SK-N-SH (cell line): ENCODE results near the gene SEMA4G. TPM values are rescaled to one million over a fixed set of nuclear protein-coding genes. Genes with fewer than 3 reads are reported as not detected.

ENCODE experiments used
- CTCF ChIA-PET: fragments of 300-600, 350-600 bp; formaldehyde crosslinking; extraction: SDS; loops from one replicate; lab custom pipeline; 2021; lab: Yijun Ruan, JAX
- POLR2A ChIA-PET: fragments of 350-600 bp; sonication (Branson Sonifier 250); formaldehyde crosslinking; extraction: SDS; loops from one replicate; lab custom pipeline; 2020; ENCODE audit warnings: antibody characterized with exemption, inconsistent platforms; lab: Yijun Ruan, JAX
- DNase-seq: peaks from one replicate; pipeline ENCODE4 v3.0.0; 2012
- H2AFZ ChIP-seq: fragments of 200-600 bp; sonication (generic); 2 replicates; pipeline ENCODE4 v1.8.1; 2016; ENCODE audit warnings: antibody characterized with exemption, mild to moderate bottlenecking, low read depth
- H3F3A ChIP-seq: fragments of 200-600 bp; sonication (generic); replicated peaks from 2 replicates; pipeline ENCODE3; 2016; ENCODE audit warnings: antibody characterized with exemption, mild to moderate bottlenecking; ENCODE audit not compliant: insufficient read depth
- H3K27ac ChIP-seq, 2 experiments: fragments of 200-500 bp in 1 of 2; fragments of 200-600 bp in 1 of 2; sonication (Bioruptor generic) in 1 of 2; sonication (generic), shearing (Covaris generic) in 1 of 2; 2 replicates each; pipeline versions ENCODE4 v1.5.1 to v1.6.1; 2014 to 2016; ENCODE audit warnings: low read depth in 2 of 2, inconsistent platforms in 1 of 2, low read length in 1 of 2, mild to moderate bottlenecking in 1 of 2, mixed read lengths in 1 of 2
- H3K27me3 ChIP-seq: fragments of 200-600 bp; sonication (generic), shearing (Covaris generic); 2 replicates; pipeline ENCODE4 v1.6.1; 2016; ENCODE audit warnings: mixed run types; ENCODE audit not compliant: insufficient read depth
- H3K36me3 ChIP-seq, 2 experiments: fragments of 200-500 bp in 1 of 2; fragments of 200-600 bp in 1 of 2; sonication (Bioruptor generic) in 1 of 2; sonication (generic) in 1 of 2; replicated peaks in 1 of 2; 2 replicates each; pipeline versions ENCODE3 to v1.5.1; 2014 to 2016; ENCODE audit warnings: low read length in 1 of 2, mild to moderate bottlenecking in 1 of 2; ENCODE audit not compliant: insufficient read depth in 2 of 2, control insufficient read depth in 1 of 2
- H3K4me1 ChIP-seq, 2 experiments: fragments of 200-500 bp in 1 of 2; fragments of 200-600 bp in 1 of 2; sonication (Bioruptor generic) in 1 of 2; sonication (generic), shearing (Covaris generic) in 1 of 2; 2 replicates each; pipeline versions ENCODE4 v1.5.1 to v1.6.1; 2014 to 2016; ENCODE audit warnings: low read depth in 1 of 2, low read length in 1 of 2, mixed run types in 1 of 2; ENCODE audit not compliant: insufficient read depth in 2 of 2, control insufficient read depth in 1 of 2
- H3K4me2 ChIP-seq: fragments of 200-600 bp; sonication (generic), shearing (Covaris generic); 2 replicates; pipeline ENCODE4 v1.6.1; 2017; ENCODE audit warnings: mixed run types
- H3K4me3 ChIP-seq, 2 experiments: fragments of 200-500 bp in 1 of 2; fragments of 200-600 bp in 1 of 2; sonication (Bioruptor generic) in 1 of 2; sonication (generic), shearing (Covaris generic) in 1 of 2; 2 replicates each; pipeline versions ENCODE4 v1.5.1 to v1.8.1; 2014 to 2016; ENCODE audit warnings: low read depth in 2 of 2, inconsistent platforms in 1 of 2, low read length in 1 of 2, mild to moderate bottlenecking in 1 of 2, mixed read lengths in 1 of 2, moderate library complexity in 1 of 2
- H3K79me2 ChIP-seq: fragments of 200-600 bp; sonication (generic); 2 replicates; pipeline ENCODE4 v1.8.1; 2017; ENCODE audit warnings: mild to moderate bottlenecking; ENCODE audit not compliant: insufficient read depth
- H3K9ac ChIP-seq: fragments of 200-600 bp; sonication (generic); 2 replicates; pipeline ENCODE4 v1.6.1; 2017; ENCODE audit warnings: mixed run types
- H3K9me2 ChIP-seq: fragments of 200-600 bp; sonication (generic); 2 replicates; pipeline ENCODE4 v1.6.1; 2017; ENCODE audit warnings: mixed run types
- H3K9me3 ChIP-seq: fragments of 200-600 bp; sonication (generic); 2 replicates; pipeline ENCODE4 v1.6.1; 2017; ENCODE audit warnings: mixed run types, mild to moderate bottlenecking, moderate library complexity
- H4K20me1 ChIP-seq: fragments of 200-600 bp; sonication (generic); 2 replicates; pipeline ENCODE4 v1.6.1; 2017; ENCODE audit warnings: mild to moderate bottlenecking, mixed run types; ENCODE audit not compliant: insufficient read depth
- ELF1 ChIP-seq: IDR thresholded peaks from 2 replicates; pipeline ENCODE4 v1.4.0; 2012
- EZH2phosphoT487 ChIP-seq: fragments of 200-600 bp; sonication (generic); IDR thresholded peaks from 2 replicates; pipeline ENCODE4 v1.6.1; 2017; ENCODE audit warnings: low read depth, mixed run types, mild to moderate bottlenecking, antibody characterized with exemption, moderate library complexity, borderline replicate concordance
- FOSL2 ChIP-seq: IDR thresholded peaks from 2 replicates; pipeline ENCODE4 v1.4.0; 2012; ENCODE audit warnings: low read depth, mild to moderate bottlenecking, moderate library complexity, borderline replicate concordance
- FOXJ3 ChIP-seq: sonication (generic); formaldehyde crosslinking; IDR thresholded peaks from 2 replicates; pipeline ENCODE4 v1.5.1; 2020; ENCODE audit warnings: mild to moderate bottlenecking, missing genetic modification reagents
- FOXM1 ChIP-seq: IDR thresholded peaks from 2 replicates; pipeline ENCODE4 v1.4.0; 2012; ENCODE audit warnings: low read depth, mild to moderate bottlenecking
- GATA2 ChIP-seq: sonication (generic); formaldehyde crosslinking; IDR thresholded peaks from 2 replicates; pipeline ENCODE4 v1.5.0; 2020; ENCODE audit warnings: mild to moderate bottlenecking, missing genetic modification reagents
- JUND ChIP-seq: IDR thresholded peaks from 2 replicates; pipeline ENCODE4 v1.4.0; 2012
- MEF2A ChIP-seq: IDR thresholded peaks from 2 replicates; pipeline ENCODE4 v1.4.0; 2012; ENCODE audit warnings: low read depth, borderline replicate concordance
- NFIC ChIP-seq: IDR thresholded peaks from 2 replicates; pipeline ENCODE4 v1.4.0; 2012; ENCODE audit warnings: borderline replicate concordance
- NRF1 ChIP-seq: IDR thresholded peaks from 2 replicates; pipeline ENCODE4 v1.6.1; 2012; ENCODE audit warnings: low read depth, mild to moderate bottlenecking, low read length
- POLR2AphosphoS5 ChIP-seq: IDR thresholded peaks from 2 replicates; pipeline ENCODE4 v1.6.1; 2012; ENCODE audit warnings: low read depth, low read length
- REST ChIP-seq: IDR thresholded peaks from 2 replicates; pipeline ENCODE4 v1.6.1; 2012; ENCODE audit warnings: mild to moderate bottlenecking, low read depth, low read length, moderate library complexity
- RFX5 ChIP-seq: IDR thresholded peaks from 2 replicates; pipeline ENCODE4 v1.6.1; 2012; ENCODE audit warnings: mild to moderate bottlenecking, improper control_type of control experiment, low read length
- SIN3A ChIP-seq: IDR thresholded peaks from 2 replicates; pipeline ENCODE4 v1.6.1; 2012; ENCODE audit warnings: low read depth, mild to moderate bottlenecking, low read length, moderate library complexity, borderline replicate concordance
- SMC3 ChIP-seq: IDR thresholded peaks from 2 replicates; pipeline ENCODE4 v1.6.1; 2012; ENCODE audit warnings: low read depth, low read length, improper control_type of control experiment
- polyA plus RNA-seq, 3 experiments: library from polyadenylated mRNA; depleted of rRNA; stranded (reverse); fragments of >200 nt; gene quantifications; 2 replicates each; pipeline ENCODE4 v1.2.3, GENCODE V29; 2012
- TF ChIP-seq, protein P1 (sequence below): fragments of 150-350 bp; IDR thresholded peaks from 2 replicates; pipeline ENCODE4 v1.6.1; 2017; ENCODE audit warnings: antibody characterized with exemption, low read length, low read depth, borderline replicate concordance
- TF ChIP-seq, protein P2 (sequence below): fragments of 150-350 bp; IDR thresholded peaks from 2 replicates; pipeline ENCODE4 v1.6.1; 2016; ENCODE audit warnings: mild to moderate bottlenecking, low read depth, low read length
- TF ChIP-seq, protein P3 (sequence below): IDR thresholded peaks from 2 replicates; pipeline ENCODE4 v1.4.0; 2012; ENCODE audit warnings: low read depth, borderline replicate concordance
- TF ChIP-seq, protein P4 (sequence below): fragments of 200-600 bp; sonication (generic); IDR thresholded peaks from 2 replicates; pipeline ENCODE4 v1.6.1; 2017; ENCODE audit warnings: antibody characterized with exemption, mild to moderate bottlenecking, moderate library complexity

Gene SEMA4G
- polyA plus RNA-seq, 1 of the 3 experiments (the other 2 are of a cell fraction) = 16.2 TPM

DNA sequence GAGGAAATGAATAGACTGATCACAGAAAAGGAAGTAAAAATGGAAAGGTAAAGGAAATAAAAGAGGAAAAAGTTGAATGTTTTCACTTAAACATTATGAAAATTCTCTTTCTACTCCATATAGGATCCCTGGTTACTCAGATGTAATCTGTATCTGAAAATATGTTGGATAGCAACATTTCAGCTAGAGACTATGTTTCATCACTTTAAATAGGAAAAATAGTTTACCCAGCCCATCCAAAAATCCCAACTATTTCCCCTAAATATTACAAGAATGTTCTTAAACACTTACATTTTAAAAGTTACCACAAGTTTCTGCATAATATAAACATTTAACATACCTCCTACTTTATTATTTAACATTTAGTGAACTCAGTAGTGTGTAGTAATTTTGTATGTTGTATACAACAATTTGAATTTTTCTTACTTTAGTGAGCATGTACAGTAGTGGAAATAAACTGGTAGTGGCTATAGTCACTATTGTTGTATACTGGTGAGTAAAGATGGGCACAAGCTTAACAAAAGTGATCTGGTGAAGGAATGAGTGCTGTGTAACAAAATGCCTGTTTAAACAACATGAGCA lies 29.4 kb upstream of the SEMA4G start:
- H3K4me3 ChIP-seq = no peak overlapping the region
- no peak overlapping the region for H3K27ac ChIP-seq
- peaks cover 5% of the 10 kb centered on the region for H3F3A ChIP-seq
- TF ChIP-seq NFIC = no peak
- TF ChIP-seq GATA2 (CRISPR knock-in tag) = no peak
- no peak for TF ChIP-seq REST
- TF ChIP-seq NRF1 = no peak
- no peak for TF ChIP-seq EZH2phosphoT487
- no peak for TF ChIP-seq POLR2AphosphoS5
- TF ChIP-seq, protein P1, sequence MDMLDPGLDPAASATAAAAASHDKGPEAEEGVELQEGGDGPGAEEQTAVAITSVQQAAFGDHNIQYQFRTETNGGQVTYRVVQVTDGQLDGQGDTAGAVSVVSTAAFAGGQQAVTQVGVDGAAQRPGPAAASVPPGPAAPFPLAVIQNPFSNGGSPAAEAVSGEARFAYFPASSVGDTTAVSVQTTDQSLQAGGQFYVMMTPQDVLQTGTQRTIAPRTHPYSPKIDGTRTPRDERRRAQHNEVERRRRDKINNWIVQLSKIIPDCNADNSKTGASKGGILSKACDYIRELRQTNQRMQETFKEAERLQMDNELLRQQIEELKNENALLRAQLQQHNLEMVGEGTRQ = no peak
- no peak for TF ChIP-seq SIN3A
- no peak for TF ChIP-seq FOXM1
- TF ChIP-seq SMC3 = no peak
- TF ChIP-seq MEF2A = no peak
- TF ChIP-seq, protein P2, sequence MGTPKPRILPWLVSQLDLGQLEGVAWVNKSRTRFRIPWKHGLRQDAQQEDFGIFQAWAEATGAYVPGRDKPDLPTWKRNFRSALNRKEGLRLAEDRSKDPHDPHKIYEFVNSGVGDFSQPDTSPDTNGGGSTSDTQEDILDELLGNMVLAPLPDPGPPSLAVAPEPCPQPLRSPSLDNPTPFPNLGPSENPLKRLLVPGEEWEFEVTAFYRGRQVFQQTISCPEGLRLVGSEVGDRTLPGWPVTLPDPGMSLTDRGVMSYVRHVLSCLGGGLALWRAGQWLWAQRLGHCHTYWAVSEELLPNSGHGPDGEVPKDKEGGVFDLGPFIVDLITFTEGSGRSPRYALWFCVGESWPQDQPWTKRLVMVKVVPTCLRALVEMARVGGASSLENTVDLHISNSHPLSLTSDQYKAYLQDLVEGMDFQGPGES = no peak
- TF ChIP-seq, protein P3, sequence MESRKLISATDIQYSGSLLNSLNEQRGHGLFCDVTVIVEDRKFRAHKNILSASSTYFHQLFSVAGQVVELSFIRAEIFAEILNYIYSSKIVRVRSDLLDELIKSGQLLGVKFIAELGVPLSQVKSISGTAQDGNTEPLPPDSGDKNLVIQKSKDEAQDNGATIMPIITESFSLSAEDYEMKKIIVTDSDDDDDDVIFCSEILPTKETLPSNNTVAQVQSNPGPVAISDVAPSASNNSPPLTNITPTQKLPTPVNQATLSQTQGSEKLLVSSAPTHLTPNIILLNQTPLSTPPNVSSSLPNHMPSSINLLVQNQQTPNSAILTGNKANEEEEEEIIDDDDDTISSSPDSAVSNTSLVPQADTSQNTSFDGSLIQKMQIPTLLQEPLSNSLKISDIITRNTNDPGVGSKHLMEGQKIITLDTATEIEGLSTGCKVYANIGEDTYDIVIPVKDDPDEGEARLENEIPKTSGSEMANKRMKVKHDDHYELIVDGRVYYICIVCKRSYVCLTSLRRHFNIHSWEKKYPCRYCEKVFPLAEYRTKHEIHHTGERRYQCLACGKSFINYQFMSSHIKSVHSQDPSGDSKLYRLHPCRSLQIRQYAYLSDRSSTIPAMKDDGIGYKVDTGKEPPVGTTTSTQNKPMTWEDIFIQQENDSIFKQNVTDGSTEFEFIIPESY = no peak
- TF ChIP-seq, protein P4, sequence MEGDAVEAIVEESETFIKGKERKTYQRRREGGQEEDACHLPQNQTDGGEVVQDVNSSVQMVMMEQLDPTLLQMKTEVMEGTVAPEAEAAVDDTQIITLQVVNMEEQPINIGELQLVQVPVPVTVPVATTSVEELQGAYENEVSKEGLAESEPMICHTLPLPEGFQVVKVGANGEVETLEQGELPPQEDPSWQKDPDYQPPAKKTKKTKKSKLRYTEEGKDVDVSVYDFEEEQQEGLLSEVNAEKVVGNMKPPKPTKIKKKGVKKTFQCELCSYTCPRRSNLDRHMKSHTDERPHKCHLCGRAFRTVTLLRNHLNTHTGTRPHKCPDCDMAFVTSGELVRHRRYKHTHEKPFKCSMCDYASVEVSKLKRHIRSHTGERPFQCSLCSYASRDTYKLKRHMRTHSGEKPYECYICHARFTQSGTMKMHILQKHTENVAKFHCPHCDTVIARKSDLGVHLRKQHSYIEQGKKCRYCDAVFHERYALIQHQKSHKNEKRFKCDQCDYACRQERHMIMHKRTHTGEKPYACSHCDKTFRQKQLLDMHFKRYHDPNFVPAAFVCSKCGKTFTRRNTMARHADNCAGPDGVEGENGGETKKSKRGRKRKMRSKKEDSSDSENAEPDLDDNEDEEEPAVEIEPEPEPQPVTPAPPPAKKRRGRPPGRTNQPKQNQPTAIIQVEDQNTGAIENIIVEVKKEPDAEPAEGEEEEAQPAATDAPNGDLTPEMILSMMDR = no peak
- TF ChIP-seq RFX5 = no peak
- TF ChIP-seq FOSL2 = no peak
- TF ChIP-seq FOXJ3 (CRISPR knock-in tag) = no peak
- TF ChIP-seq ELF1 = no peak
- TF ChIP-seq JUND = no peak
- TF ChIP-seq, all 33 proteins: peak for 0
- peaks cover 52 to 74% of the 10 kb centered on the region in 2 experiments for H3K36me3 ChIP-seq
- no peak for DNase-seq
- no peaks in the 10 kb centered on the region for H3K9me2 ChIP-seq
- no peak overlapping the region for H2AFZ ChIP-seq
- H4K20me1 ChIP-seq = no peaks in the 10 kb centered on the region
- no peaks in the 10 kb centered on the region for H3K27me3 ChIP-seq
- no peak overlapping the region for H3K4me2 ChIP-seq
- ChIA-PET CTCF (interaction anchor here (0.8 to 1.0 kb wide), 2 partner anchors 29 to 1070 kb away, joined by 3 read pairs; no protein-coding TSS in a partner anchor), POLR2A (no interaction called here)
- H3K79me2 ChIP-seq = no peaks in the 10 kb centered on the region; the same call in 1 of the 2 replicates
- no peaks in the 10 kb centered on the region for H3K4me1 ChIP-seq
- no peaks in the 10 kb centered on the region for H3K9me3 ChIP-seq
- no peak overlapping the region for H3K9ac ChIP-seq
